GM12878 (cell line): ENCODE measurements around the gene METTL1. TPM values are rescaled to one million over a fixed set of nuclear protein-coding genes. Genes with fewer than 3 reads are reported as not detected.

Experiments used
- BHLHE40 ChIP-seq, 2 experiments: fragments of 450-650 bp in 1 of 2; IDR thresholded peaks; 2 replicates each; pipeline ENCODE4 v1.6.1; 2011 to 2017; ENCODE audit warnings: low read depth in 2 of 2, borderline replicate concordance in 1 of 2, improper control_type of control experiment in 1 of 2, low read length in 1 of 2, mild to moderate bottlenecking in 1 of 2
- CBFB ChIP-seq: IDR thresholded peaks from 2 replicates; pipeline ENCODE4 v1.6.1; 2016; ENCODE audit warnings: antibody characterized with exemption, low read depth
- CEBPB ChIP-seq, 2 experiments: fragments of 150-350 bp in 1 of 2; IDR thresholded peaks; 2 replicates each; pipeline ENCODE4 v1.6.1; 2012 to 2014; ENCODE audit warnings: low read depth in 2 of 2, low read length in 2 of 2, borderline replicate concordance in 1 of 2, inconsistent platforms in 1 of 2
- CREB1 ChIP-seq: IDR thresholded peaks from 2 replicates; pipeline ENCODE4 v1.6.1; 2012; ENCODE audit warnings: low read depth, mild to moderate bottlenecking, inconsistent platforms
- CTCF ChIP-seq, 3 experiments: IDR thresholded peaks in 2 of 3; conservative IDR thresholded peaks in 1 of 3; 2 replicates each; pipeline ENCODE4 v1.5.1; 2011; ENCODE audit warnings: low read depth in 3 of 3, low read length in 3 of 3, mild to moderate bottlenecking in 3 of 3, control low read depth in 2 of 3, moderate library complexity in 2 of 3, inconsistent platforms in 1 of 3, mixed read lengths in 1 of 3; ENCODE audit not compliant: control insufficient read depth in 2 of 3, insufficient read depth in 1 of 3; ENCODE audit errors: extremely low read depth in 1 of 3
- DPF2 ChIP-seq: fragments of 450-650 bp; IDR thresholded peaks from 2 replicates; pipeline ENCODE4 v1.6.1; 2017; ENCODE audit warnings: mild to moderate bottlenecking
- FOS ChIP-seq: IDR thresholded peaks from 3 replicates; pipeline ENCODE4 v1.6.1; 2011; ENCODE audit warnings: borderline replicate concordance; ENCODE audit not compliant: insufficient read length; ENCODE audit errors: extremely low read depth
- FOXK2 ChIP-seq: fragments of 450-650 bp; IDR thresholded peaks from 2 replicates; pipeline ENCODE4 v1.6.1; 2017; ENCODE audit warnings: mild to moderate bottlenecking, moderate library complexity
- HDAC6 ChIP-seq: fragments of 200-600 bp; sonication (generic); IDR thresholded peaks from one replicate; pipeline ENCODE4 v1.8.0; 2017; ENCODE audit warnings: antibody characterized with exemption; ENCODE audit not compliant: unreplicated experiment
- IKZF1 ChIP-seq: fragments of 450-650 bp; conservative IDR thresholded peaks from 2 replicates; pipeline ENCODE4 v1.6.1; 2017; ENCODE audit warnings: antibody characterized with exemption, mild to moderate bottlenecking
- IRF4 ChIP-seq: IDR thresholded peaks from 2 replicates; pipeline ENCODE4 v1.6.1; 2011; ENCODE audit warnings: low read depth, low read length
- MLLT1 ChIP-seq: fragments of 450-650 bp; IDR thresholded peaks from 2 replicates; pipeline ENCODE4 v1.6.1; 2016; ENCODE audit warnings: mild to moderate bottlenecking
- MTA3 ChIP-seq: IDR thresholded peaks from 2 replicates; pipeline ENCODE4 v1.6.1; 2012; ENCODE audit warnings: low read length, inconsistent platforms, borderline replicate concordance
- PKNOX1 ChIP-seq: fragments of 450-650 bp; IDR thresholded peaks from 2 replicates; pipeline ENCODE4 v1.6.1; 2016; ENCODE audit warnings: mild to moderate bottlenecking
- POLR2AphosphoS5 ChIP-seq: IDR thresholded peaks from 2 replicates; pipeline ENCODE4 v1.6.1; 2011; ENCODE audit warnings: mild to moderate bottlenecking, low read length, inconsistent platforms
- RAD51 ChIP-seq: fragments of 450-650 bp; IDR thresholded peaks from 2 replicates; pipeline ENCODE4 v1.6.1; 2016; ENCODE audit warnings: moderate library complexity, mild to moderate bottlenecking, inconsistent platforms
- RBBP5 ChIP-seq: fragments of 200-600 bp; sonication (generic); conservative IDR thresholded peaks from 2 replicates; pipeline ENCODE4 v1.6.1; 2016
- TARDBP ChIP-seq: IDR thresholded peaks from 2 replicates; pipeline ENCODE4 v1.6.1; 2016; ENCODE audit warnings: borderline replicate concordance
- YY1 ChIP-seq: IDR thresholded peaks from 2 replicates; pipeline ENCODE4 v1.6.1; 2011; ENCODE audit warnings: low read depth, mild to moderate bottlenecking, low read length
- ZBTB40 ChIP-seq: fragments of 450-650 bp; IDR thresholded peaks from 2 replicates; pipeline ENCODE4 v1.6.1; 2016; ENCODE audit warnings: mild to moderate bottlenecking, moderate library complexity, borderline replicate concordance
- ZNF207 ChIP-seq: fragments of 450-650 bp; IDR thresholded peaks from 2 replicates; pipeline ENCODE4 v1.6.1; 2014; ENCODE audit warnings: antibody characterized with exemption, mild to moderate bottlenecking, borderline replicate concordance
- polyA plus RNA-seq, 11 experiments: library from polyadenylated mRNA; depleted of rRNA in 4 of 11; unstranded in 6 of 11; stranded (reverse) in 5 of 11; fragments of >200 nt; fragmentation: Nextera tagmentation in 4 of 11; fragmentation: Illumina TruSeq in 1 of 11; extraction: Ambion mirVana in 4 of 11; extraction: Trizol in 1 of 11; gene quantifications; 1 replicate in 1 of 11; 2 replicates in 10 of 11; pipeline versions ENCODE4 v1.2.1 to v1.2.3, GENCODE V29; 2011 to 2016; ENCODE audit warnings: inconsistent platforms in 2 of 11, missing spikeins in 2 of 11, low read depth in 1 of 11
- total RNA-seq, 4 experiments: library from RNA; depleted of rRNA in 3 of 4; stranded (reverse); fragments of >200 nt in 3 of 4; fragmentation: Illumina TruSeq in 1 of 4; extraction: Trizol in 1 of 4; gene quantifications; 2 replicates each; pipeline versions ENCODE4 v1.2.1 to v1.2.3, GENCODE V29; 2013 to 2021

METTL1 gene
- total and polyA plus RNA-seq, 10 of the 15 experiments (the other 5 are each of a cell fraction or from before 2014, with no cell fraction given): 11.3 to 44.3 (median 30.6) TPM

GRCh38 chr12:57751788-57752667 is 19.9 kb downstream of the METTL1 start, which contains the start of gene CDK4 (continued):
- no peak for TF ChIP-seq CTCF (IDR thresholded peaks at IDR 0.05 in 2 of 3, conservative IDR thresholded peaks at IDR 0.05 in 1 of 3; ENCODE audit: control insufficient read depth in 2 of 3, extremely low read depth in 1 of 3, insufficient read depth in 1 of 3, low read depth in 3 of 3, low read length in 3 of 3)
- TF ChIP-seq CREB1: peak; percentile 87
- TF ChIP-seq FOXK2: peak; percentile 72; the same call in 1 of the 2 replicates
- peak; percentile 64 for TF ChIP-seq ZNF207
- TF ChIP-seq MLLT1: peak; percentile 51; the same call in 1 of the 2 replicates
- 0 out of 2 replicates have a peak, but pooled peaks have one; percentile 28 for TF ChIP-seq IRF4
- TF ChIP-seq YY1: peak; percentile 31; the same call in 1 of the 2 replicates
- TF ChIP-seq RBBP5: no peak
- TF ChIP-seq HDAC6: no peak
- peak; percentile 69 for TF ChIP-seq POLR2AphosphoS5
- peak; percentile 82 for TF ChIP-seq PKNOX1
- peak; percentile 88; the same call in 1 of the 2 replicates for TF ChIP-seq CBFB
- TF ChIP-seq MTA3: no peak
- TF ChIP-seq BHLHE40 (IDR thresholded peaks at IDR 0.05; ENCODE audit: borderline replicate concordance in 1 of 2, low read depth in 2 of 2, low read length in 1 of 2): peak; percentile 98 to 100
- peak; percentile 92 for TF ChIP-seq FOS
- peak; percentile 83 for TF ChIP-seq TARDBP
- peak; percentile 56; the same call in 1 of the 2 replicates for TF ChIP-seq ZBTB40
- no peak for TF ChIP-seq CEBPB (IDR thresholded peaks at IDR 0.05; ENCODE audit: borderline replicate concordance in 1 of 2, low read depth in 2 of 2, low read length in 2 of 2)
- peak; percentile 82 for TF ChIP-seq IKZF1
- 0 out of 2 replicates have a peak, but pooled peaks have one; percentile 50 for TF ChIP-seq DPF2
- peak; percentile 100 for TF ChIP-seq RAD51
